T-helper 17 cell (primary cell): ENCODE data around the gene MCF2L. TPM values are rescaled to one million over a fixed set of nuclear protein-coding genes. Genes with fewer than 3 reads are reported as not detected.
"Not testable (repeated sequence)": the region's sequence is repeated elsewhere in the genome, so short reads cannot be mapped to it uniquely, and the experiment has no call there.

Source experiments
- ATAC-seq: fragments of 150-1000 bp; cut with Tn5 transposase; 2 replicates; pipeline ENCODE4 v1.10.0; 2021; ENCODE audit warnings: mild to moderate bottlenecking, moderate library complexity
- DNase-seq, 3 donors: peaks; one replicate each; pipeline versions ENCODE4 v3.0.0 to v3.0.0-alpha.2; 2020 to 2021
- H3K9me3 ChIP-seq: one replicate; pipeline ENCODE4 v1.7.0; 2013; ENCODE audit warnings: low read length, mild to moderate bottlenecking; ENCODE audit not compliant: control insufficient read depth, poor library complexity, severe bottlenecking
- H3K27ac Mint-ChIP-seq: one replicate; pipeline ENCODE4 v1.8.0; 2022; ENCODE audit warnings: mild to moderate bottlenecking, moderate library complexity, mixed read lengths
- H3K27me3 Mint-ChIP-seq: one replicate; pipeline ENCODE4 v1.8.0; 2022; ENCODE audit warnings: mixed read lengths
- H3K36me3 Mint-ChIP-seq: one replicate; pipeline ENCODE4 v1.8.0; 2022; ENCODE audit warnings: low read depth, mixed read lengths
- H3K4me1 Mint-ChIP-seq: one replicate; pipeline ENCODE4 v1.8.0; 2022; ENCODE audit warnings: mild to moderate bottlenecking, mixed read lengths
- H3K4me3 Mint-ChIP-seq: one replicate; pipeline ENCODE4 v1.8.0; 2022; ENCODE audit warnings: mild to moderate bottlenecking, moderate library complexity, mixed read lengths
- total RNA-seq, 4 donors: library from RNA in 2 of 4; stranded (reverse) in 2 of 4; gene quantifications; one replicate each; pipeline ENCODE4 v1.2.3 and lab custom pipeline; 2022 to 2026

Gene MCF2L
- total RNA-seq, 2 donors from 2014 or later = 9.7 to 13.2 TPM

DNA sequence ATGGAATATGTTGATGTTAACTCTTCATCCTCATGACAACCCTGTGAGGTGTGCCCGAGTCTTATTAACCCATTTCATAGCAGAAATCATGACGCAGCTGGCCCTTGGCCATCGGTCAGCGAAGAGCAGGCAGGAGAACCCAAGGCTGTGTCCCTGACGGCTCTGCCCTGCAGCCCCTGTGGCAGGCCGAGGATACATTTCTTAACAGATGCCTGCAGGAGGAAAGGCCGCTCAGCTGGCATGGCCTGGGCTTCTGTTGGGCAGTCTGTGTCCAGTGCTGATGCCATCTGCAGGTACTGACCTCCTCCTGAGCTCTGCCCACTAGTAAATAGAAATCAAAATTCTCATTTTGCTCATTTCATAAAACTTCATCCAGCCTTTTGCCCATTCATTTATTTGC lies 35.4 kb upstream of the MCF2L start:
- ATAC-seq (no peak), DNase-seq (no peak)
- H3K9me3 ChIP-seq = no peaks in the 10 kb centered on the region
- H3K36me3 Mint-ChIP-seq = peaks cover 8% of the 10 kb centered on the region
- no peak overlapping the region for H3K27ac Mint-ChIP-seq
- peaks cover 10% of the 10 kb centered on the region for H3K4me1 Mint-ChIP-seq
- H3K4me3 Mint-ChIP-seq = no peak overlapping the region
- peaks cover 52% of the 10 kb centered on the region for H3K27me3 Mint-ChIP-seq

DNA sequence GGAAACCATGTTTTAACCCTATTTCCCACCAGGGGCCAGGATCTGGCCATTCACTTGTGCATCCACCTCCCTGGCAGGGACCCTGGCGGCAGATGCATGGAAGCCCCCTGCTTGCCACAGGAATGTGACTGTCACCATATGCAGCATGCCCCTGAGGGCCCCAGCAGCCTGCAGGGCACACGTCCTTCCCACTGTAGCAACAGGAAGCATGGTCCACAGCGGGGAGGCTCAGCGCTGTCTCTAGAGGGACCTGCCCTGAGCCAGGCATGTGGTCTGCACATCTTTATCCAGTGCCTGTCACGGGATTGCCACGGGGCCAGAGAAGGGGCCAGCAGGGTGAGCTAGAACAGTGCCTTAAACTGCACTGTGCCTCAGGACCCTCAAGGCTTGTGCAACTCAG lies 34.9 kb upstream of the MCF2L start:
- no peak overlapping the region for H3K27ac Mint-ChIP-seq
- DNase-seq = no peak
- peaks cover 50% of the 10 kb centered on the region for H3K27me3 Mint-ChIP-seq
- no peaks in the 10 kb centered on the region for H3K9me3 ChIP-seq
- peaks cover 8% of the 10 kb centered on the region for H3K36me3 Mint-ChIP-seq
- H3K4me1 Mint-ChIP-seq = peaks cover 10% of the 10 kb centered on the region
- ATAC-seq = no peak
- H3K4me3 Mint-ChIP-seq = no peak overlapping the region

DNA sequence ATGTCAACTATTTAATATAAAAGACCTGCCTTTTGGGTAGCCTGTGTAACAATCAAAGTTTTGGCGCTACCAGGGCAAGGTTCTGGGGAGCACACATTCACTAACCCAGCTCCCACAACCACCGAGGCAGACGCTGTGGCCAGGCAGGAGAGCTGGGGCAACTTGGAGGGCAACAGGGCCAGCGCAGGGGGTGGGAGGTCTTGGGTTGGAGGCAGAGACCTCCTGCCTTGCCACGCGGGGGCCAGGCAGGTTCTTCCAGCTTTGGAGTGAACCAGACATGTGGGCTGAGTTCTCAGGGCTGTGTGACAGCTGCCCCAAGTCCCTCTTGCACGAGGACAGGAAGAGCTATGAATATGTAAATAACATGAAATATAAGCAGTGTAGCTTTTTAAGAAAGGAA lies 30.3 kb upstream of the MCF2L start:
- no peak overlapping the region for H3K4me3 Mint-ChIP-seq
- no peak for ATAC-seq

DNA sequence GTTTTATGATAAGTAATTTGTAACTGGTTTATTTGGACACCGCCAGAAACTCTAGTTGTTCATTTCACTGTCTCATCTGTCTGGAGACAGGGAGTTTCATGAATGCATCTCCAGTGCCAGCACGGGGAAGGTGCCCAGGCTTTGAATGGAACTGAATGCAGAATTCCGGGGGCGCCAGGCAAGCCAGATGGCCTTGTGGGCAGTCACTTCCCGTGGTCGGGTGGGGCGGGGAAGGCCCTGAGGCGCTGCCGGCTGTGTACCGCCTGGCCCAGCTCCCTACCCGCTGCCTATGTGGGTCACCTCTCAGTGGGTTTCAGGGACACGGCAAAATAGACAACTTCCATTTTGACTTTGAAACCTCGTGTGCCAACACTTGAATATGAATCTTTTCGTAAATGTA lies 28.8 kb upstream of the MCF2L start:
- Mint-ChIP-seq H3K27me3 (peaks cover 25% of the 10 kb centered on the region), H3K4me1 (peaks cover 6% of the 10 kb centered on the region), H3K27ac (no peak overlapping the region), H3K4me3 (no peak overlapping the region), H3K36me3 (peaks cover 2% of the 10 kb centered on the region)
- DNase-seq (no peak), ATAC-seq (no peak)
- no peaks in the 10 kb centered on the region for H3K9me3 ChIP-seq

More for the DNA sequence above, 30.3 kb upstream of the MCF2L start:
- no peaks in the 10 kb centered on the region for H3K9me3 ChIP-seq
- peaks cover 2% of the 10 kb centered on the region for H3K36me3 Mint-ChIP-seq
- H3K27ac Mint-ChIP-seq = no peak overlapping the region
- peaks cover 31% of the 10 kb centered on the region for H3K27me3 Mint-ChIP-seq
- peaks cover 6% of the 10 kb centered on the region for H3K4me1 Mint-ChIP-seq
- no peak for DNase-seq

DNA sequence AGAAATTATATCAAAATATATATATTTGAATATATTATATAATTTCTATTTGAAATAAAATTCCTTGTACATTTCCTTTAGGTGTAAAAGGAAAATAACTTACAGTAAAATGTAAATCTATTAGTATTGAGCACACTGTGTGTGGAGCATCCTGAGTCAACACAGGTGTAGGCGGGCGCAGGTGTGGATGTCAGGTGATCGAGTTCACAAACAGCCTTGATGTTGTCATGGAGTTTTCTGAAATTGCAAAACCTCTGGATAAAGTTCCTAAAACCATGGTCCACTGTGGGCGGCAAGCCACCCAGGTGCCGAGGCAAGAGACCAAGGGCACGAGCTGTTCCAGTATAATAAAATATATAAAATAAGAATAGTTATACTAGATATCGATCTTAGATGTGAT lies 27.7 kb upstream of the MCF2L start:
- Mint-ChIP-seq H3K4me1 (peaks cover 6% of the 10 kb centered on the region), H3K4me3 (no peak overlapping the region), H3K27me3 (peaks cover 29% of the 10 kb centered on the region), H3K27ac (no peak overlapping the region), H3K36me3 (peaks cover 2% of the 10 kb centered on the region)
- H3K9me3 ChIP-seq = no peaks in the 10 kb centered on the region
- ATAC-seq (no peak), DNase-seq (no peak)

DNA sequence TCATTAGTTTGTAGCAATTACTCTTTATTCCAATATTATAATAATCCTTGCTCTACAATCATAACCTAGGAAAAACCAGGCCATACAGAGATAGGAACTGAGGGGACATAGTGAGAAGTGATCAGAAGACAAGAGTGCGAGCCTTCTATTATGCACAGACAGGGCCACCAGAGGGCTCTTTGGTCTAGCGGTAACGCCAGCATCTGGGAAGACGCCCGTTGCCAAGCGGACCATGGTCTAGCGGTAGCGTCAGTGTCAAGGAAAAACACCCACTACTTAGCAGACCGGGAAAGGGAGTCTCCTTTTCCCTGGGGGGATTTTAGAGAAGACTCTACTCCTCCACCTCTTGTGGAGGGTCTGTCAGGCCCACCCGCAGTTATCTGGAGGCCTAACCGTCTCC lies 27.2 kb upstream of the MCF2L start:
- H3K4me3 Mint-ChIP-seq, H3K27ac Mint-ChIP-seq, H3K9me3 ChIP-seq, H3K4me1 Mint-ChIP-seq, H3K36me3 Mint-ChIP-seq, DNase-seq, ATAC-seq: not testable (repeated sequence)
- peaks cover 34% of the 10 kb centered on the region for H3K27me3 Mint-ChIP-seq

DNA sequence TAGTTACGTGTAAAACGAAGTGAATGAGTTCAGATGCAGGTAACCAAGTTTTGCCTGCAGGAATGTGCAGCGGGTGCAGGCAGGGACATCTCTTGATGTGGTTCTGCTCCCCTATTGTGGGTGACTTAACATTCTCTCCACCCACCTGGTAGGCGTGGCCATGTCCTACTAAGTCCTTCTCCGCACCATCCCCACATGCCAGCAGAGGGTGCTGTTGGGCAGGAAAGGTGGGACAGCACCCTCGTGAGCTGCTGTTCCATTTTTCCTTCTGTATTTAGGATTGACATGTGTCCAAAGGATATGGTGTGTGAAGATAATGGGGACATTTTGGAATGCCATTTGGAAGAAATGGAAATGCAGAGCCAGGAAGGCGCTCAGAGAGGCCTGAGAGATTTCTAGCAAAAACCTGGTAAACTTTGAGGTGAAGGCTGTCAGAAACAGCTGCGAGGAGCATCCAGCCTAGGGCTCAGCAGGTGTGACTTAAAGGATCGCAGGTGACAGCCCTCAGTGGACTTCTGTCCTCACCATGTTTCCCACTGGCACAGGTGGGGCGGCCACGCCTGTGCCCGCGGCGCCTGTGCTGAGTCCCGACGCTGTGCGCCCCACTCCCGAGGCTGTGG lies 26.2 kb upstream of the MCF2L start:
- peak overlapping the region; percentile 97 for H3K4me3 Mint-ChIP-seq
- peak; percentile 100 for ATAC-seq
- H3K9me3 ChIP-seq = no peaks in the 10 kb centered on the region
- H3K27ac Mint-ChIP-seq = peak overlapping the region; percentile 56
- H3K4me1 Mint-ChIP-seq = peaks cover 8% of the 10 kb centered on the region
- H3K36me3 Mint-ChIP-seq = peaks cover 2% of the 10 kb centered on the region
- H3K27me3 Mint-ChIP-seq = peaks cover 41% of the 10 kb centered on the region
- DNase-seq = peak; percentile 87 to 95 (median 87)

DNA sequence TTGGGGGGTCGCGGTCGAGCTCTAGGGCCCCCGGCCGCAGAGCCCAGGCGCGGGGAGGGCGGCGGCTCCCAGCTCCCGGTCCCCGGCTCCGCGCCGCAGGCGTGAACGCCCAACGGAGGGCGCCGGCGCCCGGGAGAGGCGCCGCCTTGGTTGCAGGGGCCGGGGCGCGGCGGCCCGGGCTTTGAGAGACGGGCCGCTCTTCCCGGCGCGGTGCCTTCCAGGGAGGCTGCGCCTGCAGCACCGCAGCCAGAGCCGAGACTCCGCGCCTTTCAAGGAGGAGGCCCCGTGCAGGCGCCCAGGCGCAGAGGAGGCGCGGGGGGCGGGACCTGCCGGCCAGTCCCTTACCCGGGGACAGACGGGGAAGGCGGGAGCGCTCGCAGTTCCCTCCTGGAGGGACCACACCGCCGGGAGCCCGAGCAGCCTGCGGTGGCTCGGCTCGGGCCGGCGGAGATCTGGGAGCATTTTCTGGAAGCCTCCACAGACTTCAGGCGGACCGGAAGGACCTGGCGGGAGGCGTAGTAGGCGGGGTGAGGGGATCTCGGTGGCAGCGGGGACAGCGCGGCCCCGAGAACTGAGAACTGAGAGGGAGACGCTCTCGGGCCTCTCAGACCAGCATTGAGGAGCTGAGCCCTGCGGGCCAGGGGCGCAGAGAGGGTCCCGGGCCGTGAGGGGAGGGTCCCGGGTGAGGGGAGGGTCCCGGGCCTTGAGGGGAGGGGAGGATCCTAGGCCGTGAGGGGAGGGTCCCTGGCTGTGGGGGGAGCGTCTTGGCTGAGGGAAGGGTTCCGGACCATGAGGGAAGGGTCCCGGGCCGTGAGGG lies 25.5 kb upstream of the MCF2L start:
- DNase-seq (no peak), ATAC-seq (peak; percentile 12)
- H3K27me3 Mint-ChIP-seq = peaks cover 43% of the 10 kb centered on the region
- H3K27ac Mint-ChIP-seq = no peak overlapping the region
- H3K9me3 ChIP-seq = no peaks in the 10 kb centered on the region
- H3K4me3 Mint-ChIP-seq = peak overlapping the region; percentile 85
- peaks cover 2% of the 10 kb centered on the region for H3K36me3 Mint-ChIP-seq
- peaks cover 10% of the 10 kb centered on the region for H3K4me1 Mint-ChIP-seq

DNA sequence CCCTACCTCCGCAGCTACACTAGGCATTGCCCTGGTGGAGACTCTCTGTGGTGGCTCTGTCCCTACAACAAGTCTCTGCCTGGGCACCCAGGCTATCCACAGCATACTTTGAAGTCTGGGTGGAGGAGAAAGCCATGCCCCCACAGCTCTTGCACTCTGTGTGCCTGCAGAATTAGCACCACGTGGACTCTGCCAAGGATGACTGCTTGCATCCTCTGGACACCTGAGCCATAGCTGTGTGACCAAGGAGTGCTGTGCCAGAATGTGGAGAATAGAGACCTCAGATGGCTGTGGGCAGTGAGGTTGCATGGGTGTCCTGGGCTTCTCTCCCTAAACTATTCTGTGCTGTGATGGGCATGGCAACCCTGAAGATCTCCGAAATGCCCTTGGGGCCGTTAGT lies 21.2 kb upstream of the MCF2L start:
- Mint-ChIP-seq H3K27me3 (peaks cover 58% of the 10 kb centered on the region), H3K36me3 (peaks cover under 1% of the 10 kb centered on the region), H3K4me3 (no peak overlapping the region), H3K4me1 (peaks cover 5% of the 10 kb centered on the region), H3K27ac (no peak overlapping the region)
- no peaks in the 10 kb centered on the region for H3K9me3 ChIP-seq
- ATAC-seq (no peak), DNase-seq (no peak)

DNA sequence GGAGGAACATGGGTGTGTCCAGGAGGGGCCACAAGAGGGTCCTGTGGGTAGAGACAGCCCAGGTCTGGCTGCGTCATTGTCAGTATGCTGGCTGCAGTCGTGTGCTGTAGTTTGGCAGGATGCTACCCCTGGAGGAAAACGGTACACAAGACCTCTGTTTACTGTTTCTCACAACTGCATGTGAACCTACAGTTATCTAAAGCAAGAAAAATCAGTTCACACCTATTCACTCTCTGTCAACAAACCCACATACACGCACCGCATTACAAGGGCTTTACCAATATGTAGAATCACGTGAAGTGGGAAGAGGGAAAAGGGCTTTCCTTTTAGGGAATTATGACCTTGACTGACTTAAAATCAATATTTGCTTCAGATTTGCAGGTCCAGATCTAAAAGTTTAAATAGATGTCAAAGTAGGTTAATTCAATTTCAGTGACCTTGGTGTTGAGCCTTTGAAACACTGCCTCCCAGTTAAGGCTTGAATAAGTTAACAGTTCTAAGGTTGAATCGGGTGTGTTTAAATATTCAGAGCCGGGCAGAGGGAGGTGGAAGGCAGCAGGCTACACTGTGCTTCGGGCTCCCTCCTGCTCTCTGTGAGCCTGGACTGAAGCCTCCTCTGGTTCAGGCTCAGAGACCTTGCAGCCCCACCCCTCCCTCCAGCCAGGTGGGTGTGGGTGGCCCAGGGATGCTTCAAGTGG lies 17.2 kb upstream of the MCF2L start:
- Mint-ChIP-seq H3K27ac (no peak overlapping the region), H3K36me3 (no peaks in the 10 kb centered on the region), H3K4me1 (peaks cover 2% of the 10 kb centered on the region), H3K4me3 (no peak overlapping the region), H3K27me3 (peaks cover 62% of the 10 kb centered on the region)
- ATAC-seq (no peak), DNase-seq (no peak)
- no peaks in the 10 kb centered on the region for H3K9me3 ChIP-seq

DNA sequence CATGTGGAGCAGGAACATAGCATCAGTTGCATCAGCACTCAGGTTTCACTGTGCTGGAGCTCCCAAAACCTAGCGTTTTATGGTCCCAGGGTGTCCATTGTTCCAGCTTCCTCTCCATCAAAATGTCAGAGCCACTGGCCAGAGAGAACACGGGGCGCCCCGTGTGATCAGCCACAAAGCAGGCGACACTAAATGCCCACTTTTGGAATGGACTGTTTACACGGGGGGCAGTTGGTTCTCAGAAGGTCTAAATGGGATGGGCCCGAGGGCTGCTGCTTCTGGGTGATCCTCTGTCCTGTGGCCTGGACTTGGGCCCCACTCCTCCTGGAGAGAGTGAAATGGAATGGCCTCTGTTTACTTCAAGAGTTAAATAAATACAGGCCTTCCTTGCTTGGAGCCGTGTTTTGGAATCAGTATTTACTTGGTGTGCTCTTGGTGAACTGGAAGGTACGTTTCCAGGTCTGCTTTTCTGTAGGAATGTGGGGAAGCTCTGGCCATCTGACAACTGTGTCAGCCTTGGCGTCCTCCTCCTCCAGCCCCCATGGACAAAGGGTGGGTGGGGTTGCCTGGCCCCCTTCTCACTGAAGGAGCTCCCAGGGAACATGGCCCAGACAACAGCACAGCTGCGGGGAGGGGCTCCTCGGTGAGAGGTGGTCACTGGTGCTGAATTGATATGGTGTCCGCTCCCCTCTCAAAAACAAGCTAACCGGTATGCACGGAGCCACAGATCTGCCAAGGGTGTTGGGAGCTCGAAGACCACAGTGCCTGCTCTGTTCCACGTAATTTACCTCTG lies 16.1 kb upstream of the MCF2L start:
- H3K27ac Mint-ChIP-seq = no peak overlapping the region
- peaks cover 2% of the 10 kb centered on the region for H3K4me1 Mint-ChIP-seq
- DNase-seq (no peak), ATAC-seq (no peak)
- H3K27me3 Mint-ChIP-seq = peaks cover 55% of the 10 kb centered on the region
- H3K9me3 ChIP-seq = no peaks in the 10 kb centered on the region
- no peak overlapping the region for H3K4me3 Mint-ChIP-seq
- no peaks in the 10 kb centered on the region for H3K36me3 Mint-ChIP-seq

DNA sequence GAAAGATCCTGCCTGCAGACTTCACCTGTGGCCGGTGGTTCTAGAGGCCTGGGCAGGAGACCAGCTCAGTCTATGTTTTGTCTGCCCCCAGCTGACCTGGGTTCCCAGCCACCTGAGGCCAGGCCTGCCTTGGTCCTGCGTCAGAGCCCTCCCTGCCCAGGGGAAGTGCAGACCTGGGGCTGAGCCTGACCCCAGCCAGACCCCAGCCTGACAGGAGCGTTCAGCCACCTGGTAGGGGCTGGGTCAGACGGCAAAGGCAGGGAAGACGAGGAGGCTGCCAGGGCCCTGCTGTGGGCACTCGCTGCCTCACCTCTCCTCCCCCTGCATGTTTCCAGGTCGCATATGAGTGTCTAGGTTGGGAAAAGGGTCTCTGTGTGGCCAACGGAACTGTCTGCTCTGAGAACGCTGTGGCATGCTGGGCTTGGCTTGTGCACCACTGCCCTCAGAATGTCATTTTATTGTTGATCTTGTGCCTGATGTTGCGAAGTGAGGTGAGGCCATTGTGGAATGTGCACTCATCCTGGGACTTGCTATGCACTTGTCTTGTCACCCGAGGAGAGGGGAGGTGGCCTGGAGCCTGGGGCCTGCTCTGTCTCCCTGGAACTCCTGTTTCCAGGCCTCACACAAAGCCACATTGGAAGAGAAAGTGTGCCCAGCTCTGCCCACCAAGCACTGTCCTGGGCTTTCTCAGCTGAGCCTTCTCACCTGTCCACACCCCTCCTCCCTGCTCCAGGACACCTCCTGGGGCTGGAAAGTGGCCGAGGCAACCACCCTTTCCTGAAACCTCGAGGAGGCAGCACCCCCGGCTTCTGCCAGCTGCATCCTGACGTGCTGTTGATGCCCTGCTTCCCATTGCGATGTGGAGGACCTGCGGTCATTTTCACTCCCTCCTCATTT lies 15.2 kb upstream of the MCF2L start:
- no peak for DNase-seq
- Mint-ChIP-seq H3K27me3 (peaks cover 47% of the 10 kb centered on the region), H3K4me3 (no peak overlapping the region), H3K36me3 (no peaks in the 10 kb centered on the region), H3K4me1 (no peaks in the 10 kb centered on the region), H3K27ac (no peak overlapping the region)
- no peak for ATAC-seq
- H3K9me3 ChIP-seq = no peaks in the 10 kb centered on the region
